SU-DHL-6 (cell line): ENCODE results near the gene RHOA.

Source experiments
- EZH2phosphoT487 ChIP-seq: fragments of 200-600 bp; sonication (generic), shearing (Covaris generic); conservative IDR thresholded peaks from 2 replicates; pipeline ENCODE4 v1.6.1; 2018; ENCODE audit warnings: mild to moderate bottlenecking, antibody characterized with exemption, low read length, moderate library complexity, mixed read lengths
- TF ChIP-seq, protein P1 (sequence below): fragments of 200-600 bp; sonication (generic); IDR thresholded peaks from one replicate; pipeline ENCODE4 v1.5.1; 2017; ENCODE audit warnings: antibody characterized with exemption, mild to moderate bottlenecking, low read length, moderate library complexity; ENCODE audit not compliant: insufficient read depth, poor library complexity, severe bottlenecking

GRCh38 chr3:49434731-49435130, 23.0 kb upstream of the RHOA start:
- TF ChIP-seq, protein P1, sequence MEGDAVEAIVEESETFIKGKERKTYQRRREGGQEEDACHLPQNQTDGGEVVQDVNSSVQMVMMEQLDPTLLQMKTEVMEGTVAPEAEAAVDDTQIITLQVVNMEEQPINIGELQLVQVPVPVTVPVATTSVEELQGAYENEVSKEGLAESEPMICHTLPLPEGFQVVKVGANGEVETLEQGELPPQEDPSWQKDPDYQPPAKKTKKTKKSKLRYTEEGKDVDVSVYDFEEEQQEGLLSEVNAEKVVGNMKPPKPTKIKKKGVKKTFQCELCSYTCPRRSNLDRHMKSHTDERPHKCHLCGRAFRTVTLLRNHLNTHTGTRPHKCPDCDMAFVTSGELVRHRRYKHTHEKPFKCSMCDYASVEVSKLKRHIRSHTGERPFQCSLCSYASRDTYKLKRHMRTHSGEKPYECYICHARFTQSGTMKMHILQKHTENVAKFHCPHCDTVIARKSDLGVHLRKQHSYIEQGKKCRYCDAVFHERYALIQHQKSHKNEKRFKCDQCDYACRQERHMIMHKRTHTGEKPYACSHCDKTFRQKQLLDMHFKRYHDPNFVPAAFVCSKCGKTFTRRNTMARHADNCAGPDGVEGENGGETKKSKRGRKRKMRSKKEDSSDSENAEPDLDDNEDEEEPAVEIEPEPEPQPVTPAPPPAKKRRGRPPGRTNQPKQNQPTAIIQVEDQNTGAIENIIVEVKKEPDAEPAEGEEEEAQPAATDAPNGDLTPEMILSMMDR: no peak
- TF ChIP-seq EZH2phosphoT487: no peak
